C4-2B (cell line): ENCODE results near the gene TBL1Y.
"Not testable (repeated sequence)": the region's sequence is repeated elsewhere in the genome, so short reads cannot be mapped to it uniquely, and the experiment has no call there.

Experiments used
- H3K27ac ChIP-seq: fragments of 450-650 bp; 2 replicates; pipeline ENCODE4 v1.5.1; 2017
- CTCF ChIP-seq: fragments of 450-650 bp; conservative IDR thresholded peaks from 2 replicates; pipeline ENCODE4 v1.5.1; 2017; ENCODE audit warnings: mild to moderate bottlenecking
- ZFX ChIP-seq: fragments of 450-650 bp; IDR thresholded peaks from 2 replicates; pipeline ENCODE4 v1.6.1; 2017

The TBL1Y gene

GRCh38 chrY:7016521-7016920, 106.0 kb downstream of the TBL1Y start:
- TF ChIP-seq ZFX (no peak), CTCF (no peak)
- H3K27ac ChIP-seq: no peak overlapping the region

- TF ChIP-seq ZFX: no peak
- no peak for TF ChIP-seq CTCF
These were observed 107.0 kb downstream of the TBL1Y start for GRCh38 chrY:7017244-7018080.

GRCh38 chrY:7039037-7039436, 128.5 kb downstream of the TBL1Y start:
- no peak overlapping the region for H3K27ac ChIP-seq
- TF ChIP-seq CTCF (no peak), ZFX (no peak)

More at GRCh38 chrY:7017244-7018080, 107.0 kb downstream of the TBL1Y start:
- H3K27ac ChIP-seq: no peak overlapping the region

GRCh38 chrY:7040662-7041061, 130.2 kb downstream of the TBL1Y start:
- TF ChIP-seq ZFX: no peak
- TF ChIP-seq CTCF: no peak
- H3K27ac ChIP-seq: no peak overlapping the region

GRCh38 chrY:7041983-7042382, 131.5 kb downstream of the TBL1Y start:
- TF ChIP-seq ZFX (no peak), CTCF (no peak)
- H3K27ac ChIP-seq: no peak overlapping the region

GRCh38 chrY:7052461-7052860, 142.0 kb downstream of the TBL1Y start:
- H3K27ac ChIP-seq: not testable (repeated sequence)

GRCh38 chrY:7056886-7057285, 146.4 kb downstream of the TBL1Y start:
- no peak for TF ChIP-seq CTCF
- TF ChIP-seq ZFX: no peak
- H3K27ac ChIP-seq: no peak overlapping the region

GRCh38 chrY:7078725-7079124, 168.2 kb downstream of the TBL1Y start:
- TF ChIP-seq CTCF (no peak), ZFX (no peak)

GRCh38 chrY:7080548-7080947, 170.1 kb downstream of the TBL1Y start:
- not testable (repeated sequence) for H3K27ac ChIP-seq

More at GRCh38 chrY:7078725-7079124, 168.2 kb downstream of the TBL1Y start:
- no peak overlapping the region for H3K27ac ChIP-seq
